ENCODE measurements around the gene SUSD1.
A peak's percentile ranks its signal among the peaks of the same experiment; 100 is the strongest.

Gene SUSD1

GRCh38 chr9:112094241-112094640 is 80.9 kb downstream of the SUSD1 start:
- H3K4me3 ChIP-seq (ENCODE audit: low read depth in 1 of 2, low read length in 2 of 2): no peak overlapping the region
- H3K36me3 ChIP-seq (ENCODE audit: insufficient read depth, low read length): no peaks in the 10 kb centered on the region
- H3K27me3 ChIP-seq (ENCODE audit: insufficient read depth, low read length, poor library complexity): no peaks in the 10 kb centered on the region
- TF ChIP-seq EZH2 (IDR thresholded peaks at IDR 0.05; ENCODE audit: borderline replicate concordance, low read depth, low read length, severe bottlenecking): no peak
- ATAC-seq (ENCODE audit: insufficient read depth, low read depth) (no peak), DNase-seq (no peak)
- H3K9ac ChIP-seq (ENCODE audit: low read depth, low read length): no peak overlapping the region
- H3K9me3 ChIP-seq (ENCODE audit: insufficient read depth, low read length, severe bottlenecking): no peaks in the 10 kb centered on the region
- no peak overlapping the region for H3K4me2 ChIP-seq (ENCODE audit: insufficient read depth, low read length)
- no peaks in the 10 kb centered on the region for H3K79me2 ChIP-seq (ENCODE audit: insufficient read depth, low read length)
- no peak overlapping the region for H2AFZ ChIP-seq (ENCODE audit: low read depth, low read length)
- H4K20me1 ChIP-seq (ENCODE audit: insufficient read depth, low read length): no peaks in the 10 kb centered on the region
- no peak overlapping the region for H3K27ac ChIP-seq (ENCODE audit: low read length)
- H3K4me1 ChIP-seq (ENCODE audit: insufficient read depth, low read length): no peaks in the 10 kb centered on the region

- Histone ChIP-seq H3K27me3 (ENCODE audit: insufficient read depth, low read length, poor library complexity) (no peaks in the 10 kb centered on the region), H3K4me1 (ENCODE audit: insufficient read depth, low read length) (no peaks in the 10 kb centered on the region), H3K9me3 (ENCODE audit: insufficient read depth, low read length, severe bottlenecking) (no peaks in the 10 kb centered on the region), H3K36me3 (ENCODE audit: insufficient read depth, low read length) (no peaks in the 10 kb centered on the region), H3K4me3 (ENCODE audit: low read depth in 1 of 2, low read length in 2 of 2) (no peak overlapping the region), H3K79me2 (ENCODE audit: insufficient read depth, low read length) (no peaks in the 10 kb centered on the region), H3K27ac (ENCODE audit: low read length) (no peak overlapping the region), H3K9ac (ENCODE audit: low read depth, low read length) (no peak overlapping the region), H4K20me1 (ENCODE audit: insufficient read depth, low read length) (no peaks in the 10 kb centered on the region), H2AFZ (ENCODE audit: low read depth, low read length) (no peak overlapping the region), H3K4me2 (ENCODE audit: insufficient read depth, low read length) (no peak overlapping the region)
- TF ChIP-seq, protein P1, sequence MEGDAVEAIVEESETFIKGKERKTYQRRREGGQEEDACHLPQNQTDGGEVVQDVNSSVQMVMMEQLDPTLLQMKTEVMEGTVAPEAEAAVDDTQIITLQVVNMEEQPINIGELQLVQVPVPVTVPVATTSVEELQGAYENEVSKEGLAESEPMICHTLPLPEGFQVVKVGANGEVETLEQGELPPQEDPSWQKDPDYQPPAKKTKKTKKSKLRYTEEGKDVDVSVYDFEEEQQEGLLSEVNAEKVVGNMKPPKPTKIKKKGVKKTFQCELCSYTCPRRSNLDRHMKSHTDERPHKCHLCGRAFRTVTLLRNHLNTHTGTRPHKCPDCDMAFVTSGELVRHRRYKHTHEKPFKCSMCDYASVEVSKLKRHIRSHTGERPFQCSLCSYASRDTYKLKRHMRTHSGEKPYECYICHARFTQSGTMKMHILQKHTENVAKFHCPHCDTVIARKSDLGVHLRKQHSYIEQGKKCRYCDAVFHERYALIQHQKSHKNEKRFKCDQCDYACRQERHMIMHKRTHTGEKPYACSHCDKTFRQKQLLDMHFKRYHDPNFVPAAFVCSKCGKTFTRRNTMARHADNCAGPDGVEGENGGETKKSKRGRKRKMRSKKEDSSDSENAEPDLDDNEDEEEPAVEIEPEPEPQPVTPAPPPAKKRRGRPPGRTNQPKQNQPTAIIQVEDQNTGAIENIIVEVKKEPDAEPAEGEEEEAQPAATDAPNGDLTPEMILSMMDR (IDR thresholded peaks at IDR 0.05; ENCODE audit: borderline replicate concordance, extremely low read depth, low read length, poor library complexity, severe bottlenecking): no peak
- no peak for TF ChIP-seq EZH2 (IDR thresholded peaks at IDR 0.05; ENCODE audit: borderline replicate concordance, low read depth, low read length, severe bottlenecking)
- no peak for DNase-seq
- ATAC-seq (ENCODE audit: insufficient read depth, low read depth): no peak
These were observed 81.3 kb downstream of the SUSD1 start for GRCh38 chr9:112093870-112094216.

- no peak overlapping the region for H3K4me2 ChIP-seq (ENCODE audit: insufficient read depth, low read length)
- no peaks in the 10 kb centered on the region; the same call in 1 of the 2 replicates for H3K36me3 ChIP-seq (ENCODE audit: insufficient read depth, low read length)
- H2AFZ ChIP-seq (ENCODE audit: low read depth, low read length): no peak overlapping the region
- no peaks in the 10 kb centered on the region for H3K27me3 ChIP-seq (ENCODE audit: insufficient read depth, low read length, poor library complexity)
- TF ChIP-seq EZH2 (IDR thresholded peaks at IDR 0.05; ENCODE audit: borderline replicate concordance, low read depth, low read length, severe bottlenecking): no peak
- TF ChIP-seq, protein P1 (IDR thresholded peaks at IDR 0.05; ENCODE audit: borderline replicate concordance, extremely low read depth, low read length, poor library complexity, severe bottlenecking): no peak
- H3K9me3 ChIP-seq (ENCODE audit: insufficient read depth, low read length, severe bottlenecking): no peaks in the 10 kb centered on the region
- ATAC-seq (ENCODE audit: insufficient read depth, low read depth) (no peak), DNase-seq (no peak)
- no peak overlapping the region for H3K4me3 ChIP-seq (ENCODE audit: low read depth in 1 of 2, low read length in 2 of 2)
- no peaks in the 10 kb centered on the region for H3K79me2 ChIP-seq (ENCODE audit: insufficient read depth, low read length)
- no peak overlapping the region for H3K27ac ChIP-seq (ENCODE audit: low read length)
- no peaks in the 10 kb centered on the region for H3K4me1 ChIP-seq (ENCODE audit: insufficient read depth, low read length)
- H4K20me1 ChIP-seq (ENCODE audit: insufficient read depth, low read length): no peaks in the 10 kb centered on the region
- H3K9ac ChIP-seq (ENCODE audit: low read depth, low read length): no peak overlapping the region
These were observed 81.8 kb downstream of the SUSD1 start for GRCh38 chr9:112093147-112093869.

GRCh38 chr9:112091810-112092209 is 83.3 kb downstream of the SUSD1 start:
- H3K4me1 ChIP-seq (ENCODE audit: insufficient read depth, low read length): no peaks in the 10 kb centered on the region
- H4K20me1 ChIP-seq (ENCODE audit: insufficient read depth, low read length): no peaks in the 10 kb centered on the region
- no peak for ATAC-seq (ENCODE audit: insufficient read depth, low read depth)
- H3K9ac ChIP-seq (ENCODE audit: low read depth, low read length): no peak overlapping the region
- H3K9me3 ChIP-seq (ENCODE audit: insufficient read depth, low read length, severe bottlenecking): no peaks in the 10 kb centered on the region
- no peak overlapping the region for H3K27ac ChIP-seq (ENCODE audit: low read length)
- no peak for TF ChIP-seq EZH2 (IDR thresholded peaks at IDR 0.05; ENCODE audit: borderline replicate concordance, low read depth, low read length, severe bottlenecking)
- TF ChIP-seq, protein P1 (IDR thresholded peaks at IDR 0.05; ENCODE audit: borderline replicate concordance, extremely low read depth, low read length, poor library complexity, severe bottlenecking): peak; percentile 46
- H3K79me2 ChIP-seq (ENCODE audit: insufficient read depth, low read length): no peaks in the 10 kb centered on the region
- no peak overlapping the region for H3K4me3 ChIP-seq (ENCODE audit: low read depth in 1 of 2, low read length in 2 of 2)
- DNase-seq: no peak
- no peak overlapping the region for H3K4me2 ChIP-seq (ENCODE audit: insufficient read depth, low read length)
- H2AFZ ChIP-seq (ENCODE audit: low read depth, low read length): no peak overlapping the region
- no peaks in the 10 kb centered on the region; the same call in 1 of the 2 replicates for H3K36me3 ChIP-seq (ENCODE audit: insufficient read depth, low read length)
- no peaks in the 10 kb centered on the region for H3K27me3 ChIP-seq (ENCODE audit: insufficient read depth, low read length, poor library complexity)

All from DND-41 (cell line).